ENCODE results near the gene PRR18. TPM values are rescaled to one million over a fixed set of nuclear protein-coding genes. Genes with fewer than 3 reads are reported as not detected.

Gene PRR18
- total and polyA plus RNA-seq, 5 experiments from 2014 or later, result not detected

GRCh38 chr6:166258854-166259276 is 49.3 kb downstream of the PRR18 start:
- ATAC-seq (peak in 1 of 2 donors; percentile 84), DNase-seq (peak in 3 of 10 donors; percentile 13 to 57 (median 19))
- peaks cover 20 to 56% (median 38%) of the 10 kb centered on the region in 4 donors for H3K4me1 Mint-ChIP-seq
- peak overlapping the region in 9 of 10 donors; percentile 48 to 85 (median 77) for H3K4me3 Mint-ChIP-seq
- H3K27ac Mint-ChIP-seq, result peak overlapping the region in 7 of 10 donors; percentile 51 to 97 (median 93)
- peaks cover 0 to 4% (median 0%) of the 10 kb centered on the region in 9 donors for H3K9me3 Mint-ChIP-seq
- no peaks in the 10 kb centered on the region for H3K36me3 Mint-ChIP-seq
- POLR2A ChIA-PET, result no interaction called here
- H3K27me3 Mint-ChIP-seq, result peaks cover 0 to 11% (median 0%) of the 10 kb centered on the region in 5 donors

GRCh38 chr6:166257911-166258318 is 50.3 kb downstream of the PRR18 start:
- H3K9me3 Mint-ChIP-seq, result peaks cover 0 to 4% (median 0%) of the 10 kb centered on the region in 9 donors
- ATAC-seq, result no peak
- H3K4me3 Mint-ChIP-seq, result peak overlapping the region in 7 of 10 donors; percentile 39 to 85 (median 77)
- H3K36me3 Mint-ChIP-seq, result no peaks in the 10 kb centered on the region
- peaks cover 20 to 60% (median 42%) of the 10 kb centered on the region in 4 donors for H3K4me1 Mint-ChIP-seq
- POLR2A ChIA-PET, result no interaction called here
- peak in 1 of 10 donors; percentile 39 for DNase-seq
- H3K27ac Mint-ChIP-seq, result peak overlapping the region in 3 of 10 donors; percentile 93 to 97 (median 95)
- H3K27me3 Mint-ChIP-seq, result peaks cover 0 to 14% (median 0%) of the 10 kb centered on the region in 5 donors

Other genes with a start within 250 kb of the PRR18 start
- not detected for gene TBXT, start 140.5 kb downstream of the PRR18 start, total RNA-seq
- not detected for gene TBXT, start 140.5 kb downstream of the PRR18 start, polyA plus RNA-seq
- 10 to 100 TPM; 28.5 to 30.9 TPM for gene SFT2D1, start 34.2 kb upstream of the PRR18 start, total RNA-seq
- gene SFT2D1, start 34.2 kb upstream of the PRR18 start, polyA plus RNA-seq, result 10 to 100 TPM; 44.2 to 58.1 (median 55.7) TPM
- 10 to 100 TPM; 33.5 to 38.8 TPM for gene MPC1, start 74.5 kb upstream of the PRR18 start, total RNA-seq
- gene MPC1, start 74.5 kb upstream of the PRR18 start, polyA plus RNA-seq, result 10 to 100 TPM; 64.1 to 76.7 (median 65.8) TPM